ELR (cell line): ENCODE results near the gene KMT2E.
"Not testable (repeated sequence)": the region's sequence is repeated elsewhere in the genome, so short reads cannot be mapped to it uniquely, and the experiment has no call there.

Experiments
- DNase-seq: peaks from one replicate; pipeline ENCODE4 v3.0.0-alpha.2; 2015; ENCODE audit warnings: low read depth

KMT2E gene

GRCh38 chr7:104982308-104983075 lies 31.5 kb upstream of the KMT2E start:
- DNase-seq, result peak; percentile 46

GRCh38 chr7:104983076-104983577 lies 30.9 kb upstream of the KMT2E start:
- DNase-seq, result no peak

GRCh38 chr7:104983578-104984539 lies 30.1 kb upstream of the KMT2E start:
- peak; percentile 91 for DNase-seq

- DNase-seq, result no peak
Measured at GRCh38 chr7:104984585-104985258, 29.3 kb upstream of the KMT2E start.

DNA sequence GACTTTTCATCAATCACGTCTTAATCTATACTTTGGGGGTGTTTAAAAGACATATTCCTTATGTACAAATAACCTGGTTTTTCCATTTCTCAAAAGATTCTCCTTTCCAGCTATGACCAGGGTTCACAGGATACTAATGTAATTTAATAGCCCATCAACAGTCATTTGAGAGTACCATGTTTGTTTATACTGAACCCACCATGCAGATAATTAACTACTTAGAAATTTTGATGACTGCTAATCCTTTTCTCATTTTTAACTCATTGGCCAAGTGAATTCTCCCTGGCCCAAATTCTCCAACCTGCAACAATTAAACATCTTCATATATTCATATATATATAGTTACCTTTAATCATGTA lies 28.8 kb upstream of the KMT2E start:
- no peak for DNase-seq

GRCh38 chr7:104986628-104987259 lies 27.3 kb upstream of the KMT2E start:
- DNase-seq, result no peak

GRCh38 chr7:104987403-104987802 lies 26.6 kb upstream of the KMT2E start:
- DNase-seq, result not testable (repeated sequence)

DNA sequence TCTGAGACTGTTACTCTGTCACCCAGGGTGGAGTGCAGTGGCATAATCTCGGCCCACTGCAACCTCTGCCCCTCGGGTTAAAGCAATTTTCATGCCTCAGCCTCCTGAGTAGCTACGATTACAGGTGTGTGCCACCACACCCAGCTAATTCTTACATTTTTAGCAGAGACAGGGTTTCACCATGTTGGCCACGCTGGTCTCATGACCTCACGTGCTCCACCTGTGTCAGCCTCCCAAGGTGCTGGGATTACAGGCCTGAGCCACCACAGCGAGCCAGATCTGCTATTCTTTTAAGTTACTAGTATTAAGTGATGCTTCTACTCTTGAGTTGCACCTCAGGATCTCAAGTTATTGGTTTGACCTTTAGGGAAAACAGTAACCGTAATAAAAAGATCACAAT lies 23.0 kb upstream of the KMT2E start:
- no peak for DNase-seq

GRCh38 chr7:104992306-104992705 lies 21.7 kb upstream of the KMT2E start:
- DNase-seq, result no peak

GRCh38 chr7:104993217-104993862 lies 20.7 kb upstream of the KMT2E start:
- no peak for DNase-seq

GRCh38 chr7:104998040-104998752 lies 15.8 kb upstream of the KMT2E start:
- no peak for DNase-seq

DNA sequence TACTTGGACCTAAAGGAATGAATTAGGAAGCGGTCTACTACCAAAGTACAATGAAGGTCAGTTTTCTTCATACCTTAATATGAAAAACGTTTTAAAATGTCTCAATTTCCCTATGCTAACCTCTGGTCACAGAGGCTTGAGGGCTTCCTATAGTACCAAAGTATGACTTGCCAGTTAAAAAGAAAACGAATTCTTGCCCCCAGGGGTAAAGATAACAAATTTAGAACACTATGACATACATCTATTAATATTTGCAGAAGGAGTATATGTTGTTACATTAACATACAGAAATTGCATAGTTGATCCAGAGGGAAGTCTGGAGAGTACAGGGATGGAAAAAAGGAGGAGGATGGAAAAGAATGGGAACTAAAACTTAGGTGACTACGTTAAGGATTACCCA lies 13.8 kb upstream of the KMT2E start:
- no peak for DNase-seq

GRCh38 chr7:105000927-105001336 lies 13.1 kb upstream of the KMT2E start:
- DNase-seq, result no peak

DNA sequence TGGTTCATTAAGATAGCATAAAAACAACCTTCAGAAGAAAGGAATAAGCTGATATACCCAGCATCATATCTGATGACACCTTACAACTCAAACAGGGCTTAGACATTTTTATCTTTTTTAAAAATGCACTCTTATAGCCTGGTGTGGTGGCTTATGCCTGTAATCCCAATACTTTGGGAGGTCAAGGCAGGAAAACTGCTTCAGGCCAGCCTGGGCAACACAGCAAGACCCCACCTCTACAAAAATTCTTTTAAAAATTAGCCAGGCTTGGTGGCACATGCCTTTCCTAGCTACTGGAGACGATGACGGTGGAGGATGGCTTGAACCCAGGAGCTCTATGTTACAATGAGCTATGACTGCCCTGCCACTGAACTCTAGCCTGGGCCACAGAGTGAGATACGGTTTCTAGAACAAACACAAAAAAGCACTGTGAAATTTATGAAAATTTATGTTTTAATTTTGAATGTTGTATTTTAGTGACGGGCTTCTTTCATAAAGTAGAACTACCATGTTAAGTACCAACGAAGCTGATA lies 12.3 kb upstream of the KMT2E start:
- DNase-seq, result no peak

- peak; percentile 82 for DNase-seq
Measured at GRCh38 chr7:105003275-105003674, 10.7 kb upstream of the KMT2E start.

GRCh38 chr7:105003872-105004510 lies 10.0 kb upstream of the KMT2E start:
- DNase-seq, result no peak

DNA sequence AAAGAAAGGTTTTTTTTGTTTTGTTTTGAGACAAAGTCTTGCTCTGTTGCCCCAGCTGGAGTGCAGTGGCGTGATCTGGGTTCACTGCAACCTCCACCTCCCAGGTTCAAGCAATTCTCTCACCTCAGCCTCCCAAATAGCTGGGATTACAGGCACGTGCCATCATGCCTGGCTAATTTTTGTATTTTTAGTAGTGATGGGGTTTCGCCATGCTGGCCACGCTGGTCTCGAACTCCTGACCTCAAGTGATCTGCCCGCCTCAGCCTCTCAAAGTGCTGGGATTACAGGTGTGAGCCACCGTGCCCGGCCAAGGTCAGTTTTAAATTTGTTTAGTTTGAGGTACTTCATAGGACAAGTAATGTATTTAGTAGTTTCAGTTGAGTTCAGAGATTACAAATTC lies 9.0 kb upstream of the KMT2E start:
- not testable (repeated sequence) for DNase-seq

GRCh38 chr7:105005486-105005885 lies 8.5 kb upstream of the KMT2E start:
- DNase-seq, result not testable (repeated sequence)

DNA sequence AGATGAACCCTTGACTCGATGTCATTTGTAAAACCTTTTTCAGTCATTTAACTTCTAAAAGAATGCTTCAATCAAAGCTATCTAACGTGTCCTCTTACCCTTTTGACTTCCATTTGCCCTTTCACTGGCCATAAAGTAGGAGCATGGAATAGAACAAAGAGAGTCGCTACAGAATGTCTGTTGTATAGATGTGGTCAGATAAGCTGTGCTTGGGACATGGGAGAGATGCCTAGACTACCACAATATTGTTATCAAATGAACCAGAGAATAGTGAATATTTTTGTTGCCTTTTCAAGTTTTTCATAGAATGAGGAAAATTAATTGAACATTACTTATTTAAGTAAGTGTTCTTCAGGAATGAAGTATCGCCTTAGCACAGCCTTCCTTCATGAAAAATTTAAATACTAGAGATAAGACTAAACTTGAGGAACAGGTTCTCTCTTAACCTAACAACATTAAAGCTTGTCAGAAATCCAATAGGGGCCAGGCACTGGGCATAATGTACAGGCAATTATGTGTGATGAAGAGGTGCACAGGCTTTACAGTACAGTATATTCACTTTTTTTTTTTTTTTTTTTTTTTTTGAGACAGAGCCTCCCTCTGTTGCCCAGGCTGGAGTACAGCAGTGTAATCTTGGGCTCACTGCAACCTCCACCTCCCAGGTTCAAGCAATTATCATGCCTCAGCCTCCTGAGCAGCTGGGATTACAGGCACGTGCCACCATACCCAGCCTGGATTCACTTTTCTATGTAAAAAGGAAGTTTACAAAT lies 7.5 kb upstream of the KMT2E start:
- no peak for DNase-seq
